BE2C (cell line): ENCODE data around the gene FKBP10.
"Not testable (repeated sequence)": the region's sequence is repeated elsewhere in the genome, so short reads cannot be mapped to it uniquely, and the experiment has no call there.

ENCODE experiments used
- DNase-seq: peaks from one replicate; pipeline ENCODE4 v3.0.0-alpha.2; 2020
- H3K27me3 ChIP-seq: fragments of 250-450 bp; sonication (Bioruptor Pico); 2 replicates; pipeline ENCODE4 v1.5.1; 2020; ENCODE audit warnings: mild to moderate bottlenecking
- H3K36me3 ChIP-seq: fragments of 250-450 bp; sonication (Bioruptor Pico); 2 replicates; pipeline ENCODE4 v1.5.1; 2020; ENCODE audit warnings: mild to moderate bottlenecking
- H3K4me1 ChIP-seq: fragments of 250-450 bp; sonication (Bioruptor Pico); 2 replicates; pipeline ENCODE4 v1.5.1; 2020
- H3K4me3 ChIP-seq: 2 replicates; pipeline ENCODE4 v1.5.1; 2011; ENCODE audit warnings: low read depth, low read length
- H3K9me3 ChIP-seq: fragments of 250-450 bp; sonication (Bioruptor Pico); 2 replicates; pipeline ENCODE4 v1.5.1; 2020
- TF ChIP-seq, protein P1 (sequence below): IDR thresholded peaks from 2 replicates; pipeline ENCODE4 v1.5.1; 2012; ENCODE audit warnings: mild to moderate bottlenecking, low read depth, low read length

The FKBP10 gene

DNA sequence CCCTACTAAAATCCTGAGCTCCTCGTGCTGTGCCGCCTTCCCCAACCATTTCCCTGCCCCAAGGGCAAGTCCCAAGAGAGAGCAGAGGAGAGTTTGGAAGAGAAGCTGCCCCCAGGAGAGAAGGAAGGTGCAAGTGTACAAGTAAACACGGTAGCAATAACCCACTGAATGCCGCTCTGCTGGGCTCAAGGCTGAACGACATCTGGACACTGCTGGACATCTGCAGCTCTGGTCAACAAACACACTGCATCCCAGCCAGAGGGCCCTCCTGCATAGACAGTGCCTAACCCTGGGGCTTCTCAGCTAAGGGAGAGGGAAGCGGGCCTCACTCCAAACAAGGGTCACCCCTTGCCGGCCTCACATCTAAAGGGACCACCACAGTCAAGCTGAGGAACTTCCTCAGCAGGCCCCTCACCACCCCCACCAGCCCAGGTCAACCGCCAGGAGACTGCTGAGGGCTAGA, 39.0 kb upstream of the FKBP10 start:
- Histone ChIP-seq H3K27me3 (no peaks in the 10 kb centered on the region), H3K9me3 (no peaks in the 10 kb centered on the region), H3K36me3 (peaks cover 11% of the 10 kb centered on the region), H3K4me3 (no peak overlapping the region), H3K4me1 (peaks cover 21% of the 10 kb centered on the region)
- no peak for DNase-seq
- TF ChIP-seq, protein P1, sequence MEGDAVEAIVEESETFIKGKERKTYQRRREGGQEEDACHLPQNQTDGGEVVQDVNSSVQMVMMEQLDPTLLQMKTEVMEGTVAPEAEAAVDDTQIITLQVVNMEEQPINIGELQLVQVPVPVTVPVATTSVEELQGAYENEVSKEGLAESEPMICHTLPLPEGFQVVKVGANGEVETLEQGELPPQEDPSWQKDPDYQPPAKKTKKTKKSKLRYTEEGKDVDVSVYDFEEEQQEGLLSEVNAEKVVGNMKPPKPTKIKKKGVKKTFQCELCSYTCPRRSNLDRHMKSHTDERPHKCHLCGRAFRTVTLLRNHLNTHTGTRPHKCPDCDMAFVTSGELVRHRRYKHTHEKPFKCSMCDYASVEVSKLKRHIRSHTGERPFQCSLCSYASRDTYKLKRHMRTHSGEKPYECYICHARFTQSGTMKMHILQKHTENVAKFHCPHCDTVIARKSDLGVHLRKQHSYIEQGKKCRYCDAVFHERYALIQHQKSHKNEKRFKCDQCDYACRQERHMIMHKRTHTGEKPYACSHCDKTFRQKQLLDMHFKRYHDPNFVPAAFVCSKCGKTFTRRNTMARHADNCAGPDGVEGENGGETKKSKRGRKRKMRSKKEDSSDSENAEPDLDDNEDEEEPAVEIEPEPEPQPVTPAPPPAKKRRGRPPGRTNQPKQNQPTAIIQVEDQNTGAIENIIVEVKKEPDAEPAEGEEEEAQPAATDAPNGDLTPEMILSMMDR: no peak

DNA sequence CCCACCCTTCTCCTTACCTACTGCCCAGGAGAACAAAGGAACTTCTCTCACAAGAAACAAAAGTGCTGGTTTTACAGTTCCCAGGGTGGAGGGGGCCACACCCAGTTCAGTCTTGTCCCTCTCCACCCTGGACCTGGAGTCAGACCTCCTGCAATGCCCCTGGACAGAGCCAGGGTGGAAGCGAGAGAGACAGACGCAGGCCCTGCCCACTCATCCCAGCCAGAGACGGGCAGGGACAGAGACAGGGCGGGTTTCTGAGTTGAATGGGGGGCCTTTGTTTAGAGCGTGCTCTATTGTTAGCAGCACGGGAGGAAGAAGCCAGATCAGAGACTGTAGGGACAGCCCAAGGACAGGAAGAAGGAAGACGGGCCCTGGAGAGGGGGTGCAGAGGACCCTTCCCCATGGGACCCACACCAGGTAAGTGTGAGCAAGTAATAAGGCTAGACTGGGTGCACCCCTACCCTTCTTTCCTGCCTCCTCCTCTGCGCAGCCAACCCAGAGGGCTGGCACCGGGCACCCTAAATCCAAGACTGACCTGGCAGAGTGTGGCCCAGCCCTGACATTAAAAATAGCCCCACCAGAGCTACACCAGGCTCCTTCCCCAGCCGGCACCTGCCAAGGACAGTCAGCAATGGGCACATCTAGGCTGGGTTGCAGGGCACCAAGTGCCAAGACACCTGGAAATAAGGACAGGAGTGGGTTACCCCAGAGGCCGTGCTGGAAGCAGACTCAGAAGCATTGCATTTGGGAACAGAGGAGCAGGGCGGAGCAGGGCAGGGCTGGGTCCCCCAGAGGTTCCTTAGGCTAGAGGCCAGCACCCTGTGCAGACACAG, 37.2 kb upstream of the FKBP10 start:
- no peak for DNase-seq
- TF ChIP-seq, protein P1: no peak
- Histone ChIP-seq H3K4me3 (no peak overlapping the region), H3K9me3 (no peaks in the 10 kb centered on the region), H3K4me1 (peaks cover 21% of the 10 kb centered on the region), H3K36me3 (peaks cover 6% of the 10 kb centered on the region), H3K27me3 (no peaks in the 10 kb centered on the region)

DNA sequence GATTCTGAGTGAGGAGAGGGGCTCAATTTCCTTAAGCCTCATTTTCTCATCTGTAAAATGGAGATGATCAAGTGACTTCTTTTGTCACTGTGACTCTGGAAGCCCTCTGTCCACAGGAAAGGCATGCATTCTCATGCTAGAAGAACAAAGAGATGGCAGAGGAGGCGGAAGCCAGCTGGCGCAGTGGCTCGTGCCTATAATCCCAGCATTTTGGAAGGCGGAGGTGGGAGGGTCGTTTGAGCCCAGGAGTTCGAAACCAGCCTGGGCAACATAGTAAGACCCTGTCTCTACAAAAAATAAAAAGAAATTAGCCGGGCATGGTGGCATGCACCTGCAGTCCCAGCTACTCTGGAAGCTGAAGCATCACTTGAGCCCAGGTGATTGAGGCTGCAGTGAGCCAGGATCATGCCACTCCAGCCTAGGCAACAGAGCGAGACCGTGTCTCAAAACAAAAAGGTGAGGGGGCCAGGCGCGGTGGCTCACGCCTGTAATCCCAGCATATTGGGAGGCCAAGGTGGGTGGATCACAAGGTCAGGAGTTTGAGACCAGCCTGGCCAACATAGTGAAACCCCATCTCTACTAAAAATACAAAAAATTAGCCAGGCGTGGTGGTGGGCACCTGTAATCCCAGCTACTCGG, 36.4 kb upstream of the FKBP10 start:
- not testable (repeated sequence) for H3K9me3 ChIP-seq, DNase-seq, H3K27me3 ChIP-seq, H3K36me3 ChIP-seq, H3K4me3 ChIP-seq
- H3K4me1 ChIP-seq: peaks cover 22% of the 10 kb centered on the region

DNA sequence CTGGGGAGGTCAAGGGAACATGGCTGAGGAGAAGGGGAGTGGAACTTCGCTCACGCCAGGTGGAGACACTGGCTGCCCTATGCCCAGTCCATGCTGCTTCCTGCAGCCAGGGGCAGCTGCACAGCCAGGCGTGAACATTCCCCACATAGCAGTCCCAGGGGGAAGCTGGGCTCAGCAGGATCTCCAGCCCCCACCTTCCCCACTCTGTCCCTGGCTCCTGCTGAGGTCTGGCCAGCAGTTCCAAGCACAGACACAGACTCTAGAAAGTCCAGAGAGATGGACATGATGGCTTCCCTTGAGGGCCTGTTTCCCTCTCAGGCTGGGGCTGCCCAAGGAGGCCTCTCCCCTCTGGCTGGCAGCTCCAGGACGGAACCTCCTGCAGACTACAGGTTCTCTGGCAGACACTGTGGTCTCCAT, 35.6 kb upstream of the FKBP10 start:
- no peak overlapping the region for H3K4me3 ChIP-seq
- no peaks in the 10 kb centered on the region for H3K9me3 ChIP-seq
- no peaks in the 10 kb centered on the region for H3K36me3 ChIP-seq
- H3K4me1 ChIP-seq: peaks cover 26% of the 10 kb centered on the region
- TF ChIP-seq, protein P1: peak; percentile 52
- DNase-seq: peak; percentile 81
- H3K27me3 ChIP-seq: no peaks in the 10 kb centered on the region

DNA sequence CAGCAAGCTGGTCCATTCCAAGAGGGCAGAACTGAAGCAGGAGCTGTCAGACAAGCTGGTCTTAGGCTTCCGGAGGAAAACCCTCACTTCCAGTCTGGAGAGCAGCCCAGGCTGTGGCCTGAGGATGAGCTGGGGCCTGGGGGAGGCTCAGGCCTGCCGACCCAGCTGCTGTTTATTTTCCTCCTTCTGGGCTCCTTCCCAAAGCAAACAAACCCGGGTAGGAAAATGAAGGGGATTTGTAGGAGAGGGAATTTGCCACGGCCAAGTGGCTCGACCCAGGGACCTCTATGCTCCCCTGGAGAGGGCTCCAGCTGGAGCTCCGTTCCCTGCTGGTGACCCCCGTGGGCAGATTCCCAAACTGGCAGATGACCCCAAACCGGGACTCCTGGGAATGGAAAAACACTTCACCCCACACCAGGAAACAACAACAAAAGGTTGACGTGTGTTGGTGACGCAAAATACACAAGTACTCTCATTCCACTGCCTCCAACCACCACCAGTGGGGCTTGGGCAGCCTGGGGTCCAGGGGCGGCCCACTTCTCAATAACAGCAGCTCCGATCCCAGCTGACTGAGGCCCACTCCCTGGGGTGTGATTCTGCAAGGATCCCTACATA, 35.1 kb upstream of the FKBP10 start:
- TF ChIP-seq, protein P1: no peak
- no peaks in the 10 kb centered on the region for H3K36me3 ChIP-seq
- H3K4me3 ChIP-seq: no peak overlapping the region
- no peaks in the 10 kb centered on the region for H3K9me3 ChIP-seq
- peaks cover 26% of the 10 kb centered on the region for H3K4me1 ChIP-seq
- DNase-seq: no peak
- no peaks in the 10 kb centered on the region for H3K27me3 ChIP-seq

DNA sequence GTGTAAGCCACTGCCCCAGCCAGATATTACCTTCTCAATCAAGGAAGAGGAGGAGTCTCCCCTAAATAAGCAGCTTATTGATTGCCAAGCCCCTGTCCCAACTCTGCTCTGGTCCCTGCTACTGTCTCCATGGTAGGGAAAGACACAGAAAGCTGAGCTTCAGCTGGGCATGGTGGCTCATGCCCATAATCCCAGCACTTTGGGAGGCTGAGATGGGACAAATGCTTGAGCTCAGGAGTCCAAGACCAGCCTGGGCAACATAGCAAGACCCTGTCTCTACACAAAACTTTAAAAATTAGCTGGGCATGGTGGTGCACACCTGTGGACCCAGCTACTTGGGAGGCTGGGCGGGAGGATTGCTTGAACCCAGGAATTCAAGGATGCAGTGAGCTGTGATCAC, 32.9 kb upstream of the FKBP10 start:
- Histone ChIP-seq H3K27me3 (no peaks in the 10 kb centered on the region), H3K4me3 (no peak overlapping the region), H3K9me3 (no peaks in the 10 kb centered on the region), H3K4me1 (peaks cover 17% of the 10 kb centered on the region), H3K36me3 (no peaks in the 10 kb centered on the region)
- no peak for DNase-seq
- TF ChIP-seq, protein P1: no peak
